ENCODE results near the gene STIM2.
"Not testable (repeated sequence)": the region's sequence is repeated elsewhere in the genome, so short reads cannot be mapped to it uniquely, and the experiment has no call there.

STIM2 gene

DNA sequence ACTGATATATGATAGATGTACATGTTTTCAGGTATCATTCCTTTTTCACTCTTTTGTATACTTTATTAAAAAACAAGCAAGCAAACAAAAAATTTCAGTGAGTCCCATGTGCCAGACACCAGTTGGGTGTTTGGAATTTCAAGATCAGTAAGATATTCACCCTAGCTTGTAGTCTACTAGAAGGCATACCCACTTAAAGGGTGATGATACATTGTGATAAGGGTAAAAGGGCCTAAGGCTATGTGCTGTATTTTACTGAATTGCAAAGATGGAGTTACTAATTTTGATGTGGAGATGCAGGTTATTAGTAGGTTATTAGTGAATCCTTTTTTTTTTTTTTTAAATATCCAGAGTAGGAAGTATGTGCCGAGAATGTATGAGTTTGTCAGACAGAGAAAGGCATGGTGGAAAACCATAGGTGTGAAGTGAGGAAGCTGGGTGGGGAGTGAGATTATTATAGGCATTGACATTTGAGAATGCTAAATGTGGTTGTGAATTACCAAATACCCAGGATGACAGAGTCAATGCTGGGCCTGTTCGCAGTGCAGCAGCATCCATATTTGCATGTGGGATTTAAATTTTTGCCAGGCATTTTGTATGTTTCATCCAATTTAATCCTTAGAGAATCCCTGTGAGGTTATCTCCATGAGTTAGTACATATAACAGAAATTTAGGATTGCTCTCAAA lies 10.1 kb downstream of the STIM2 start:
- DNase-seq, result no peak

DNA sequence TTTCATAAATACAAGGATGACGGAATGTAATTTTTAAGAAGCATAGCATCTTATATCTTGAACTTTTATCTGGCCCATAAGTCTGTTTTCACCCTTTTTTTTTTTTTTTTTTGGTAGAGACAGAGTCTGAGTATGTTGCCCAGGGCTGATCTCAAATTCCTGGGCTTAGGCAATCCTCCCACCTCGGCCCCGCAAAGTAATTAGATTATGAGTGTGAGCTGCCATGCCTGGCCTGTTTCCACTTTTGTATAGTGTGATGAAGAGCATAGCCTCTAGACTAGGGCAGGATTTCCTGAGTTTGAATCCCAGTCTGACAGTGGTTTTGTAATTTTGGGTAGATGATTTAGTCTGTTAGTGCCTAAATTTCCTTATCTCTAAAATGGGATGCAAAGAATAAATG lies 11.0 kb downstream of the STIM2 start:
- DNase-seq, result no peak

GRCh38 chr4:26873391-26874026 lies 12.9 kb downstream of the STIM2 start:
- no peak for DNase-seq

- no peak for DNase-seq
Measured at GRCh38 chr4:26874110-26874509, 13.5 kb downstream of the STIM2 start.

DNA sequence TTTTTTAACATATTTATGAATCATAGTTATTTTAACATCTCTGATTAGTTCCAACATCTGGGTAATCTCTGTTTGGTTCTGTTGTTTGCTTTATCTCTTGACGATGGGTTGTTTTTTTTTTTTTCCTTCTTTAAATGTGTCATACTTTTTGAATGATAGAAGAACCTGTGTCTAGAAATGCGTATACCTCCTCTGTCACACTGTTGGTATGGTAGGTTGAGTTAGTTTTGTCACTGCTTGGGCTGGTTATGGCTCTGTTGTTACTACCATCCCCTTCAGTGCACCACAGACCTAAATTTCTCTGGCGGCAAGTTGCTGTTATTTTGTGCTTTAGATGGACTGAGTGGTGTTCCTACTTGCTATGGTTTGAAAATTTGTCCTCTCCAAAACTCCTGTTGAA lies 16.8 kb downstream of the STIM2 start:
- no peak for DNase-seq

DNA sequence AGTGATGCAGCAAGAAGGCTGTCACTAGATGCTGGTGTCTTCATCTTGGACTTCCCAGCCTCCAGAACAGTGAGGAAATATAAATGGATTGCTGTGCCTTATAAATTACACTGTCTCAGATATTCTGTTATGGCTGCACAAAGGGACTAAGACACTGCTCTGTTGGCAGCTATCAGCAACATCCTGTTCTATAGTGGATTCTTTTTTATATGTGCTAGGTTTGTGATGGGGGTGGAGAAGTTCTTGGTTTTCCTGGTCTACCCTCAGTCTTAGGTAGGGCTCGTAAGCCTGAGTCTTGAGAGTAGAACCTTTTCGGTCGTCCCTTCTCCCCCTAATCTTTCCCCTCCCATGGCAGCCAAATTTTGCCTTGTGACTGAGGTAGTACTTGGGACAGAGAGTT lies 17.3 kb downstream of the STIM2 start:
- no peak for DNase-seq

- DNase-seq, result no peak
Measured at GRCh38 chr4:26878794-26879391, 18.3 kb downstream of the STIM2 start.

DNA sequence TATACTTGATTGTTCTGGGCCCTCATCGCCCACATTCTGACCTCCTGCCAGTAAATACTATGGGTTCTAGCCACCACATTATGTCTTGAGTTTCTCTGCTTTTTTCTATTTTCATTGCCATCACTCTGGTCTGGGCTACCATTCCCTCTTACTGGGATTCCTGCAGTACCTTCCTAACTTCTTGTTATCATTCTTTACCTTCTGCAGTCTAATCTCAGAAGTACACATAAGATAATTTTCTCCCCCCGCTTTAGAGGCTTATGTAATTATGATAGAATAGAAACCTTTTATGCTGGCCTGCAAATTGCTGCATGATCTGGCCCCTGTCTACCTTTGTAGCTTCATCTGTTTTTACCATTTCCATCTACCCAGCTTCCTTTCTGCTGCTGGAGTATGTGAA lies 19.2 kb downstream of the STIM2 start:
- DNase-seq, result no peak

DNA sequence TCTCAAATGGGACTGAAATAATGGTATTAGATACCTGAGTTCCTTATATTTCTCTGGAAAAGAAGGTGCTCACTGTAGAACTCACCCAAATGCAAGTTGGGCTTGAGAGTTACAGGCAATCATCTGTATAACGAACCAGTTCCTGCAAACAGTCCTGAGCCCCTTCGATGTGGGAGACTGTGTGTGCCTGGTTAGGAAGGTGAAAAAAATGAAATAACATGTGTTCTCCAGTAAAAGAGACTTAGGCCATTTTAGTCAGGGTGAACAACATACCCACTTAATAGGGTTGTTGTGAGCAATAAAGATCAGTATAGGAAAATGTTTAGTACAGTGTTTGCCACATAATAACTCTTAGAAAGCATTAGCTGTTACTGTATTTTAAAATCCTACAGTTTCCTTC lies 23.4 kb downstream of the STIM2 start:
- DNase-seq, result no peak

DNA sequence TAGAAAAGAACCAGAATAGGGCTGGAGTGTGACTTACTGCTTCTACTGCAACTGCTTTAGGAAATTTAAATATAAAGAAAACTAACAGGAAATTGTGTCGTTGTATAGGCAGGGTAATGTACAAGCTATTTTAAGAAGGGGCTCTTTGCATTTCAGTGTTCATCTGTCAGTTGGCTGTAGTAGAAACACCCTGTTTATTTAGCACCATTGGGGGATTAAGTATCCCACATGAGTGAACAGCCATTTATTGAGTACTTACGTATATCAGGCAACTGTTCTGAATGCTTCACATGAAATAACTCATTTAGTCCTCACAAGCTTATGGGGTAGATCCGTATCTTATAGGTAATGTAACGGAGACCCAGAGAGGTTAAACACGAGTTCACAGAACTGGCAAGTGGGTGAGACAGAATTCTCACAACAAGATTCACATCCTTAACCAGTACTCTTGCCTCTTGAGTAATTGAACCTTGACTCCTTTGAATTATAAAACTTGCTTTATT lies 23.9 kb downstream of the STIM2 start:
- no peak for DNase-seq

DNA sequence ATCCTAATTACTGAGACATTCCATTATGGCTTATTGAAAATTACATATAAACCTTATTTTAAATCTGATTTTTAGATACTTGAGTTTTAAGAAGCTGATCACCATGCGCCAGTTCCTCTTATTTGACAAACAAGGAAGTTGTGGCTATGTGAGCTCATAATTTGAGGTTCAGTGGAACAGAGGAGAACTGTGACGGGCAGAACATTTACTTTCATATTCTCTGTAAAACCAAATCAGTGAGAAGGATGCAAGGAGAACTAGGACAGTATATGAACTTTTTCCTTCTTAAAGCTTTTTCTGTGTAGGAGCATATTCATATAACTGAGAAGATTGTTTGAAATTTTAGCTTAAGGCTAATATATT lies 25.3 kb downstream of the STIM2 start:
- no peak for DNase-seq

- no peak for DNase-seq
Measured at GRCh38 chr4:26887143-26887542, 26.5 kb downstream of the STIM2 start.

DNA sequence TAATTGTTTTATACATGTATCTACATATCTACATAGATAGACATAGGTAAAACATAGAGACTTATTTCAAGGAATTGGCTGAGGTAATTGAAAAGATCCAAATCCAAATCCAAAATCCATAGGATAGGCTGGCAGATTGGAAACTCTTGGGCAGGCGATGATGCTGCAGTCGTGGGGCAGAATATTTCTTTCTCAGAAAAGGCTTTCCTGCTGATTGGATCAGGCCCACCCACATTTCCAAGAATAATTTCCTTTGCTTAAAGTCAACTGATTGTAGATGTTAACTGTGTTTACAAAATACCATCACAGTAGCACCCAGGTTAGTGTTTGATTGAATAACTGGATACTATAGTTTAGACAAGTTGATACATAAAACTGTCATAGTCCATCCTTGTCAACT lies 27.2 kb downstream of the STIM2 start:
- DNase-seq, result no peak

DNA sequence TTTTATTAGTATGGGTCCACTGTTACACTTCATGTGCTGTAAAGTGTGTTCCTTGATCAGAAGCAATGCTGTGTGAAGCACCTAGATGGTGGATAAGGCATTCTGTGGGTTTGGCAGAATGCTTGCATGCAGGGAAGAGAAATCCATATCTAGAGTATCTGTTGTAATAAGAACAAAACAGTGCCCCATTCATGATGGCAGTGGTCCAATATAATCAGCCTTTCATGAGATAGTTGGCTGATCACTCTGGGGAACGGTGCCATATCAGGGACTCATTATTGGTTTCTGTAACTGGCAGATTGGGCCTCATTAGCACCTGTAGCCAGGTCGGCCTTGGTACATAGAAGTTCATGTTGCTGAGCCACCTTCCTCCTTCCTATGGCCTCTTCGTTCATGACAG lies 28.7 kb downstream of the STIM2 start:
- DNase-seq, result no peak

GRCh38 chr4:26891054-26891453 lies 30.4 kb downstream of the STIM2 start:
- DNase-seq, result no peak

GRCh38 chr4:26891867-26892266 lies 31.2 kb downstream of the STIM2 start:
- no peak for DNase-seq

DNA sequence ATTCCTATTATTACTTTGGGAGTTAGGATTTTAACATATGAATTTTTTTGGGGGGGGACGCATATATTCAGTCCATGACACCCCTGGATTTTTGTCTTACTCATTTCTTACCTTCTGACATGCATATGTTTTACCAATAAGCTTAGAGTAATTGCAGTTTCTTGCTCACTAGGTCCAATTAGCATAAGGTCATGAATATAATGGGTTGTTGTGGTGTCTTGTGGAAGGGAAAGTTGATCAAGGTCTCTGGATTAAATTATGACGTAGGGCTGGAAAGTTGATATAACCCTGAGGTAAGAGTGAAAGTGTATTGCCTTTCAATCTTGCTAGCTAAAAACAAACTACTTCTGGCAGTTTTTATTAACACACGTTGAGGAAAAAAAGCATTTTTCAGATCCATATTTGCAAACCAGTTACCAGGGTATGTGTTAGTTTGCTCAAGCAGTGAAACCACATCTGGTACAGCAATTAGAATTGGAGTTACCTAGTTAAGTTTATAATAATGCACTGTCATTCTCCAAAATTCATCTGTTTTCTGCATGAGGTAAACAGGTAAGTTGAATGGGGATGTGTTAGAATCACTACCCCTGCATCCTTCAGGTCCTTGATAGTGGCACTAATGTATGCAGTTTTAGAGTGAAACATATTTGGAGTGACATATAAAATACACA lies 32.0 kb downstream of the STIM2 start:
- DNase-seq, result no peak

DNA sequence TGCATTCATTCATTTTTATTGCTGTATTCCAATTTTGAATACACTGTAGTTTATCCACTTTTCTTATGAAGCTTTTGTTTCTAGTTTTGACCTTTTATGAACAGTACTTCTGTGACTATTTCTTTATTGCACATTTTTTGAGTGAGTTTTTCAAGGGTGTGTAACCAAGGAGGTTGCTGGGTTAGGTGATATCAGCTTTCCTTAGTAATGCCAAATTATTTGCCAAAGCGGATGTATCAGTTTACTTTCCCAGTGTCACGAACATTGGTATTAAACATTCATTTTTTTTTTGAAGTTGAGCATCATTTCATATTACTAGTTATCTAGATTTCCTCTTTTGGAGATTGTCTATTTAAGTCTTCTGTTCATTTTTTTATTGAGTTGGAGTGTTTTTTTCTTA lies 32.9 kb downstream of the STIM2 start:
- DNase-seq, result no peak

DNA sequence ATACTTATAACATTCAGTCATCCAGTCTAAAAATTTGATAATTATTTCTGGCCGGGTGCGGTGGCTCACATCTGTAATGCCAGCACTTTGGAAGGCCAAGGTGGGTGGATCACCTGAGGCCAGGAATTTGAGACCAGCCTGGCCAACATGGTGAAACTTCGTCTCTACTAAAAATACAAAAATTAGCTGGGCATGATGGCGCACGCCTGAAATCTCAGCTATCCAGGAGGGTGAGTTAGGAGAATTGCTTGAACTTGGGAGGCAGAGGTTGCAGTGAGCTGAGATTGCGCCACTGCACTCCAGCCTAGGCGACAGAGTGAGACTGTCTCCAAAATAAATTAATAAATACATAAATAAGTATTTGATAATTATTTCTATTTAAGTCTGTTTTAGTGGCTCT lies 34.2 kb downstream of the STIM2 start:
- DNase-seq, result not testable (repeated sequence)

- DNase-seq, result peak; percentile 34
Measured at GRCh38 chr4:26896636-26897035, 36.0 kb downstream of the STIM2 start.

DNA sequence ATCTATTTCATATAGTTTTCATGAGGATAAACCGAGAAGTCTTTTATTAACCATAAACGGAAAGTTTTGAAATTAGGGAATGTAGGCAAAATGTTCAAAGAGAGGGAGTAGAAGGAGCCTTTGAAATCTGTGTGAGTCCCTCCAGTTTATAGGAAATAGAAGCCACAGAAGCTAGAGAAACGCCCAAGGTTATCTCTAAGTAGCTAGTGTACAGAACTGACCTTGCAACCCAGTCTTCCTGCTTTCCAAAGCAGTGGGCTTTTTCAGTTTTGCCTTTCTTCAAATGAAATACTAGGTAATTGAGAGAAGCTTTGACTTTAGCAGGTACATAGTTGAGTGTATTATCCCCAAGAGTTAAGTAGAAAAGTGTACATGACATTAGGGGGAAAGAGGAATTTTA lies 39.4 kb downstream of the STIM2 start:
- no peak for DNase-seq

- no peak for DNase-seq
Measured at GRCh38 chr4:26900765-26901164, 40.1 kb downstream of the STIM2 start.

- DNase-seq, result no peak
Measured at GRCh38 chr4:26905172-26905571, 44.5 kb downstream of the STIM2 start.
